Endothelial cell of umbilical vein (primary cell): ENCODE measurements around the gene WFIKKN2. TPM values are rescaled to one million over a fixed set of nuclear protein-coding genes. Genes with fewer than 3 reads are reported as not detected.

Source experiments
- BruUV-seq: library from RNA; stranded (reverse); fragments of 400-500 nt; replicated peaks from 2 replicates; lab custom pipeline; 2021; lab: Mats Ljungman, UMichigan
- CTCF ChIA-PET: fragments of 300-600, 350-600 bp; sonication (Branson Sonifier 250); formaldehyde crosslinking; loops from one replicate; lab custom pipeline; 2021; ENCODE audit warnings: antibody characterized with exemption, inconsistent platforms; lab: Charles Lee
- POLR2A ChIA-PET: fragments of 300-600, 350-600 bp; sonication (Branson Sonifier 250); formaldehyde crosslinking; loops from one replicate; lab custom pipeline; 2021; ENCODE audit warnings: antibody characterized with exemption, inconsistent platforms; lab: Charles Lee
- DNase-seq: peaks from one replicate; pipeline ENCODE4 v3.0.0-alpha.2; 2011; ENCODE audit warnings: low read depth, low spot score
- FAIRE-seq: peaks from 2 replicates; lab custom pipeline; 2011; peaks lifted over from hg19 to GRCh38; lab: Jason Lieb, UNC
- H2AFZ ChIP-seq: 2 replicates; pipeline ENCODE4 v1.6.0; 2012; ENCODE audit warnings: low read depth, low read length, control low read depth, inconsistent platforms
- H3K27ac ChIP-seq: 2 replicates; pipeline ENCODE4 v1.5.1; 2011; ENCODE audit warnings: low read depth, mild to moderate bottlenecking, control low read depth, low read length, moderate library complexity; ENCODE audit not compliant: insufficient read depth
- H3K27me3 ChIP-seq, 2 experiments: 2 replicates each; pipeline versions ENCODE4 v1.6.0 to v1.6.1; 2011; ENCODE audit warnings: low read length in 2 of 2, mixed read lengths in 1 of 2; ENCODE audit not compliant: control insufficient read depth in 2 of 2, insufficient read depth in 2 of 2
- H3K36me3 ChIP-seq, 2 experiments: 2 replicates in 1 of 2; 3 replicates in 1 of 2; pipeline ENCODE4 v1.5.1; 2011; ENCODE audit warnings: low read length in 2 of 2, mild to moderate bottlenecking in 1 of 2, moderate library complexity in 1 of 2; ENCODE audit not compliant: control insufficient read depth in 2 of 2, insufficient read depth in 2 of 2; ENCODE audit errors: extremely low read depth in 1 of 2
- H3K4me1 ChIP-seq: 3 replicates; pipeline ENCODE4 v1.5.1; 2011; ENCODE audit warnings: mild to moderate bottlenecking, low read length; ENCODE audit not compliant: control insufficient read depth, insufficient read depth; ENCODE audit errors: extremely low read depth
- H3K4me2 ChIP-seq: 2 replicates; pipeline ENCODE4 v1.6.1; 2011; ENCODE audit warnings: low read length, control low read depth, mixed read lengths; ENCODE audit not compliant: insufficient read depth
- H3K4me3 ChIP-seq, 3 experiments: fragments of 200-600 bp in 1 of 3; sonication (generic), shearing (Covaris generic) in 1 of 3; replicated peaks in 1 of 3; 2 replicates each; pipeline ENCODE4 v1.5.1; 2011 to 2016; ENCODE audit warnings: control low read depth in 3 of 3, low read length in 3 of 3, mild to moderate bottlenecking in 2 of 3, inconsistent platforms in 1 of 3, low read depth in 1 of 3, moderate library complexity in 1 of 3; ENCODE audit not compliant: insufficient read depth in 1 of 3
- H3K79me2 ChIP-seq: 2 replicates; pipeline ENCODE4 v1.6.0; 2012; ENCODE audit warnings: low read length, inconsistent platforms; ENCODE audit not compliant: control insufficient read depth, insufficient read depth
- H3K9ac ChIP-seq: replicated peaks from 2 replicates; pipeline ENCODE3; 2011; ENCODE audit warnings: low read length, control low read depth; ENCODE audit not compliant: insufficient read depth; ENCODE audit errors: extremely low read depth
- H3K9me1 ChIP-seq: replicated peaks from 3 replicates; pipeline ENCODE4 v1.6.0; 2011; ENCODE audit warnings: mild to moderate bottlenecking, low read length; ENCODE audit not compliant: control insufficient read depth, insufficient read depth; ENCODE audit errors: extremely low read depth
- H3K9me3 ChIP-seq: replicated peaks from 2 replicates; pipeline ENCODE4 v1.5.1; 2012; ENCODE audit warnings: low read length, inconsistent platforms; ENCODE audit not compliant: control insufficient read depth, insufficient read depth
- H4K20me1 ChIP-seq: replicated peaks from 2 replicates; pipeline ENCODE3; 2011; ENCODE audit warnings: mild to moderate bottlenecking, low read length; ENCODE audit not compliant: control insufficient read depth, insufficient read depth; ENCODE audit errors: extremely low read depth
- CTCF ChIP-seq, 2 donors: IDR thresholded peaks; 1 replicate in 1 of 2; 2 replicates in 1 of 2; pipeline ENCODE4 v1.5.1; 2011; ENCODE audit warnings: low read length in 2 of 2, mild to moderate bottlenecking in 2 of 2, moderate library complexity in 2 of 2, control low read depth in 1 of 2, inconsistent platforms in 1 of 2, low read depth in 1 of 2; ENCODE audit not compliant: insufficient read depth in 1 of 2; ENCODE audit errors: extremely low read depth in 1 of 2
- EZH2 ChIP-seq: IDR thresholded peaks from 2 replicates; pipeline ENCODE4 v1.6.1; 2012; ENCODE audit warnings: borderline replicate concordance, low read depth, mild to moderate bottlenecking, moderate library complexity, low read length, inconsistent platforms; ENCODE audit not compliant: severe bottlenecking
- FOS ChIP-seq: IDR thresholded peaks from 2 replicates; pipeline ENCODE4 v1.6.1; 2011; ENCODE audit warnings: mild to moderate bottlenecking, low read length, moderate library complexity, borderline replicate concordance; ENCODE audit not compliant: insufficient read depth
- GATA2 ChIP-seq: IDR thresholded peaks from 2 replicates; pipeline ENCODE4 v1.7.0; 2011; ENCODE audit warnings: low read depth, mild to moderate bottlenecking, moderate library complexity, mixed read lengths, low read length; ENCODE audit not compliant: insufficient read length, insufficient read depth
- JUN ChIP-seq: IDR thresholded peaks from 2 replicates; pipeline ENCODE4 v1.6.1; 2011; ENCODE audit warnings: borderline replicate concordance, low read depth; ENCODE audit not compliant: insufficient read length, insufficient read depth
- MYC ChIP-seq: IDR thresholded peaks from one replicate; pipeline ENCODE4 v1.6.1; 2011; ENCODE audit warnings: mild to moderate bottlenecking, low read depth, low read length
- POLR2A ChIP-seq: IDR thresholded peaks from 2 replicates; pipeline ENCODE4 v1.6.1; 2012; ENCODE audit warnings: low read depth, mild to moderate bottlenecking, control low read depth, low read length
- POLR2AphosphoS5 ChIP-seq: IDR thresholded peaks from 2 replicates; pipeline ENCODE4 v1.6.1; 2012; ENCODE audit warnings: low read depth, mild to moderate bottlenecking, control low read depth, low read length, moderate library complexity; ENCODE audit not compliant: insufficient read depth
- dilution Hi-C: fragments of 300-500 bp; cut with MboI; formaldehyde crosslinking; loops from one replicate; pipeline ENCODE4 v1.15.0; 2019; ENCODE audit warnings: low sequenced_read_pairs; ENCODE audit not compliant: extremely low pct_ligation_motif_present
- intact Hi-C: fragments of 100-400 bp; cut with micrococcal nuclease; formaldehyde crosslinking; loops from one replicate; pipeline ENCODE4 v1.10.0; 2022
- polyA plus RNA-seq, 4 experiments: library from polyadenylated mRNA; depleted of rRNA in 3 of 4; stranded (reverse) in 3 of 4; unstranded in 1 of 4; fragments of >200 nt; gene quantifications; 2 replicates each; pipeline versions ENCODE4 v1.2.1 to v1.2.3, GENCODE V29; 2011 to 2012; ENCODE audit warnings: missing spikeins in 1 of 4
- total RNA-seq: library from RNA; stranded (reverse); gene quantifications from 2 replicates; pipeline ENCODE4 v1.2.3, GENCODE V29; 2021
- TF ChIP-seq, protein P1 (sequence below): IDR thresholded peaks from 2 replicates; pipeline ENCODE4 v1.6.1; 2011; ENCODE audit not compliant: insufficient read depth, insufficient read length

Gene WFIKKN2
- total and polyA plus RNA-seq, 2 donors (not counting 3 experiments of a cell fraction or from before 2014, with no cell fraction given) = 0.03 TPM; not detected in 1

DNA sequence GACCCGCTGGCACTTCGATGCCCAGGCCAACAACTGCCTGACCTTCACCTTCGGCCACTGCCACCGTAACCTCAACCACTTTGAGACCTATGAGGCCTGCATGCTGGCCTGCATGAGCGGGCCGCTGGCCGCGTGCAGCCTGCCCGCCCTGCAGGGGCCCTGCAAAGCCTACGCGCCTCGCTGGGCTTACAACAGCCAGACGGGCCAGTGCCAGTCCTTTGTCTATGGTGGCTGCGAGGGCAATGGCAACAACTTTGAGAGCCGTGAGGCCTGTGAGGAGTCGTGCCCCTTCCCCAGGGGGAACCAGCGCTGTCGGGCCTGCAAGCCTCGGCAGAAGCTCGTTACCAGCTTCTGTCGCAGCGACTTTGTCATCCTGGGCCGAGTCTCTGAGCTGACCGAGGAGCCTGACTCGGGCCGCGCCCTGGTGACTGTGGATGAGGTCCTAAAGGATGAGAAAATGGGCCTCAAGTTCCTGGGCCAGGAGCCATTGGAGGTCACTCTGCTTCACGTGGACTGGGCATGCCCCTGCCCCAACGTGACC, 5.0 kb downstream of the WFIKKN2 start:
- ChIA-PET POLR2A (no interaction called here), CTCF (interaction anchor here (1.1 to 9.6 kb wide), 6 partner anchors 11 to 201 kb away, joined by 4 to 130 read pairs (median 6); no protein-coding TSS in a partner anchor)
- intact Hi-C loops = no loop called here

More for the DNA sequence above, 5.0 kb downstream of the WFIKKN2 start:
- Histone ChIP-seq H3K79me2 (no peaks in the 10 kb centered on the region), H2AFZ (no peak overlapping the region), H3K9ac (no peak overlapping the region), H3K9me1 (no peaks in the 10 kb centered on the region), H3K27ac (no peak overlapping the region), H3K27me3 (no peaks in the 10 kb centered on the region), H3K4me2 (no peak overlapping the region), H3K4me3 (no peak overlapping the region), H3K4me1 (no peaks in the 10 kb centered on the region), H3K36me3 (no peaks in the 10 kb centered on the region), H3K9me3 (no peaks in the 10 kb centered on the region), H4K20me1 (no peaks in the 10 kb centered on the region)
- TF ChIP-seq FOS (no peak), JUN (no peak), GATA2 (no peak), POLR2AphosphoS5 (no peak), EZH2 (no peak), POLR2A (no peak), MYC (no peak), CTCF (IDR thresholded peaks at IDR 0.05; ENCODE audit: extremely low read depth in 1 of 2, insufficient read depth in 1 of 2, low read depth in 1 of 2, low read length in 2 of 2) (no peak)
- TF ChIP-seq, protein P1, sequence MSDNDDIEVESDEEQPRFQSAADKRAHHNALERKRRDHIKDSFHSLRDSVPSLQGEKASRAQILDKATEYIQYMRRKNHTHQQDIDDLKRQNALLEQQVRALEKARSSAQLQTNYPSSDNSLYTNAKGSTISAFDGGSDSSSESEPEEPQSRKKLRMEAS = no peak
- DNase-seq = no peak
- BruUV-seq = no TSS peak
- FAIRE-seq = no peak
- dilution Hi-C loops = no loop called here
